Omental fat pad (tissue), 4 donors: ENCODE results near the gene NISCH. TPM values are rescaled to one million over a fixed set of nuclear protein-coding genes. Genes with fewer than 3 reads are reported as not detected.

ENCODE experiments used
- ATAC-seq: fragments of 150-250 bp; one replicate; pipeline ENCODE4 v1.9.1; 2016; ENCODE audit warnings: mild to moderate bottlenecking, moderate library complexity; ENCODE audit not compliant: low FRiP score
- DNase-seq: peaks from one replicate; pipeline ENCODE4 v3.0.0-alpha.2; 2019; ENCODE audit warnings: low spot score
- CTCF ChIP-seq, 3 donors: fragments of 450-650 bp; IDR thresholded peaks; one replicate each; pipeline ENCODE4 v1.5.1; 2016 to 2017; ENCODE audit warnings: antibody characterized with exemption in 3 of 3, mild to moderate bottlenecking in 3 of 3, moderate library complexity in 2 of 3
- total RNA-seq, 4 donors: library from RNA; depleted of rRNA; stranded (reverse); fragments of >200 nt; gene quantifications; one replicate each; pipeline ENCODE4 v1.1.0, GENCODE V29; 2016

The NISCH gene
- total RNA-seq, 4 donors from 2014 or later = 59.8 to 82.3 (median 68.5) TPM

GRCh38 chr3:52520716-52521487 lies 65.5 kb downstream of the NISCH start:
- DNase-seq (no peak), ATAC-seq (no peak)
- TF ChIP-seq CTCF (IDR thresholded peaks at IDR 0.05) = no peak

DNA sequence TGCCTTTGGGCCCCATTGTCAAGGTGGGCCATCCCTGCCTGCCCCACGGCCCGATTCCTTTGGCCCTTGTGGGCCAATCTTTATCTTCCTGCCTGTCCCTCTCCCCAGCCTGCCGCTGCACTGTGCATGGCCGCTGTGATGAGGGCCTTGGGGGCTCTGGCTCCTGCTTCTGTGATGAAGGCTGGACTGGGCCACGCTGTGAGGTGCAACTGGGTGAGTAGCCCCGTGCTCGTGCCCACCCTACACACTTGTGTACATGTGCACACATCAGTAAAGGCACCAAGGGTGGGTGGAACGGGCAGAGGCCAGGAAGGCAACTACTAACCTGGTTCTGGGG lies 66.1 kb downstream of the NISCH start:
- DNase-seq (no peak), ATAC-seq (no peak)

DNA sequence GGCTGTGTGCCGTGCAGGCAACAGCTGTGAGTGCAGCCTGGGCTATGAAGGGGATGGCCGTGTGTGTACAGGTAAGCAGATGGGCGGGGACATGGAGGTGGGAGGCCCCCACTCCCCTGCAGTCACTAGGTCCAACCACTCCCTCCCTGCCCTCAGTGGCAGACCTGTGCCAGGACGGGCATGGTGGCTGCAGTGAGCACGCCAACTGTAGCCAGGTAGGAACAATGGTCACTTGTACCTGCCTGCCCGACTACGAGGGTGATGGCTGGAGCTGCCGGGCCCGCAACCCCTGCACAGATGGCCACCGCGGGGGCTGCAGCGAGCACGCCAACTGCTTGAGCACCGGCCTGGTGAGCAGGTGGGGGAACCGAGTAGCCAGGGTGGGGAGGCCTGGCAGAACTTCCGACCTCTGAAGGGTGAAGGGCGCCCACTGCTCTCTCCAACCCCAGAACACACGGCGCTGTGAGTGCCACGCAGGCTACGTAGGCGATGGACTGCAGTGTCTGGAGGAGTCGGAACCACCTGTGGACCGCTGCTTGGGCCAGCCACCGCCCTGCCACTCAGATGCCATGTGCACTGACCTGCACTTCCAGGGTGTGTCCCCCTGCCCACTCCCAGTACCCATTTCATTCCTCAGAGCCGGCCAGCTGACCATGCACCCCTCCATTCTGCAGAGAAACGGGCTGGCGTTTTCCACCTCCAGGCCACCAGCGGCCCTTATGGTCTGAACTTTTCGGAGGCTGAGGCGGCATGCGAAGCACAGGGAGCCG lies 66.7 kb downstream of the NISCH start:
- ATAC-seq (no peak), DNase-seq (no peak)

More for the DNA sequence above, 66.1 kb downstream of the NISCH start:
- no peak for TF ChIP-seq CTCF (IDR thresholded peaks at IDR 0.05)

DNA sequence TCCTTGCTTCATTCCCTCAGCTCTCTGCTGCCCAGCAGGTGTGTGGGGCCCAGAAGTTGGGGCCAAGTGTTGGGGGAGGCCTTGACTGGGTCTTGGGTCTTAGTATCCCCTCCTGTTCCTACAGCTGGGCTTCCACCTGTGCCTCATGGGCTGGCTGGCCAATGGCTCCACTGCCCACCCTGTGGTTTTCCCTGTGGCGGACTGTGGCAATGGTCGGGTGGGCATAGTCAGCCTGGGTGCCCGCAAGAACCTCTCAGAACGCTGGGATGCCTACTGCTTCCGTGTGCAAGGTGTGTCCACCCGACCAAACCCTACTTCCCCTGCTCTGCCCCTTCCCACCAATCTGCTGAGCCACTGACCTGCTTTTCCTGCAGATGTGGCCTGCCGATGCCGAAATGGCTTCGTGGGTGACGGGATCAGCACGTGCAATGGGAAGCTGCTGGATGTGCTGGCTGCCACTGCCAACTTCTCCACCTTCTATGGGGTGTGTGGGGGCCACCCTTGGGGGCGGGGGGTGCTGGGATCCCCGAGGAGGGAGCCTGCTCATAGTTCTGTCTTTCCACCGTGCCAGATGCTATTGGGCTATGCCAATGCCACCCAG lies 67.3 kb downstream of the NISCH start:
- DNase-seq (no peak), ATAC-seq (no peak)
- TF ChIP-seq CTCF (IDR thresholded peaks at IDR 0.05) = no peak

More for the DNA sequence above, 66.7 kb downstream of the NISCH start:
- no peak for TF ChIP-seq CTCF (IDR thresholded peaks at IDR 0.05)

- no peak for TF ChIP-seq CTCF (IDR thresholded peaks at IDR 0.05)
- ATAC-seq = no peak
- no peak for DNase-seq
Observed at GRCh38 chr3:52523386-52524257, 68.2 kb downstream of the NISCH start.

- no peak for ATAC-seq
- DNase-seq = no peak
- no peak for TF ChIP-seq CTCF (IDR thresholded peaks at IDR 0.05)
Observed at GRCh38 chr3:52524258-52524751, 68.9 kb downstream of the NISCH start.
